Endometrium (tissue), 2 donors: ENCODE data around the gene PMF1.

Experiments
- FAIRE-seq: peaks from 2 replicates; lab custom pipeline; 2012; peaks lifted over from hg19 to GRCh38; lab: Jason Lieb, UNC
- donor health status: control.
- donor health status: control.

PMF1 gene

DNA sequence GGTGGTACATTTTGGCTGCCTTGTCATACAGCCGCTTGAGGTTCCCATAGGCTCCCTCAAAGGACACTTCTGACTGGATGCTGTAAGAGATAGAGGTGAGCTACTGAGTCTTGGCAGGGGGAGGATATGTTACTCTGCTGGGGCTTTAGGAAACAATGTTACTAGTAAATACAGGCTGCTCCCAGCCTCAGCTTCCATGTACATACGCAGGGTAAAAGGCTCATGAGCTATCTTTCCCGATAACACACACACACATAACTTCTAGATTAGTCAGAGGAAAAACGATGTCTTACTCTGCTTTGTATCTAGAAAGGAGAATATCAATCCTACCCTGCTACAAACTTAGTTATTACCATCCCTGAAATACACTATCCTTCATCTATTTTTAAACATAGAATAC lies 55.5 kb downstream of the PMF1 start:
- FAIRE-seq: no peak

DNA sequence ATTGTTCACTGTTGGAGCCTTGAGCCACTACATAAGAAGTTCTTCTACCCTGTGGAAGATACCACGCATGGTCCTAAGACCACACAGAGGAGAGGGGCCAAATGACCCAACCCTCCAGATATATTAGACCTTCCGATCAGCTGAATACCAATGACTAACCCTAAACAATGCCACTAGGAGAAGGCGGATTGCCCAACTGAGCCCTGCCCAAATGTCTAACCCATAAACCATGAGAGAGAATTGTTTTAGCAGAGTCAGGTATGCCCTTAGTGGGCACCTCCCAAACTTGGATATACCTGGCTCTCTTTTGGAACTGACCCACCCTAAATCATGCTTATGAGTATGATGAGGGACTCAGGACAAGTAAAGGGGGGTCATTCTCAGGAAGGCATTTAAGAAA lies 57.5 kb downstream of the PMF1 start:
- no peak for FAIRE-seq

DNA sequence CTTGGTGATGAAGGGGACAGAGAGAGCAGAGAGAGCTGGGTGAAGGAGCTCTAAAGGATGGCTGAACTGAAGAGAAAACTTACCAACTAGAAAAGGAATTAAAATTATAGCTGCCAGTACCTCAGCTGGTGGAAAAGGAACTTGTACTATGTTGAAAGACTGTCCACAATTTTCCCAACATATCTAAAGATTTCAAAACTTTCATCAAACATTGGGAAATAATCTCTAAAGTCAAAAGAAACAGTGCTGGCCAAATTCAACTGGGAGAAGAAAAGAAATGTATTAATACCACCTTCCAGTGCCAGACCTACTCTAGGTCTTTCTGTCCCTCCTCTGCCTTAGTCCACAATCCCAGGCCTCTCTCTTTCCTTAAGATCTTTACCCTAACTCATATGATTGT lies 63.7 kb downstream of the PMF1 start:
- no peak for FAIRE-seq

DNA sequence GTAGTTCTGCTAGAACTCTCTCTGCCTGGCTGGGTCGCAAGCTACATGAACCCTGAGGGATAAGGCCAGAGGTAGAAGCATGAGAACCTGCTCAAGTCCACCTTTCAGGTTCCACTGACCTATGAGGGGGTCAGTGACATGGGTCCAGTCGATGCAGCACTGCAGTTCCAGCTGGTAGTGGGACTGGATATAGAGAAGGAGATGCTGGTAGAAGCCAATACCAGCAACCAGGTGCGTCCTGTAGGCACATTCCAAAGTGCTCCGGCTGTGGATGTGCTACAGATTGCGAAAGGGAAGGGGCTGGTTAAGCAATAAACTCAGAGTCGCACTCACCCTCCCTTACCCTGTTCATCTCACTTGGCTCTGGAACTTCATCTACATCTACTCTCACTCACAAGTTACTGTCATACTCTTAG lies 64.2 kb downstream of the PMF1 start:
- FAIRE-seq: no peak

DNA sequence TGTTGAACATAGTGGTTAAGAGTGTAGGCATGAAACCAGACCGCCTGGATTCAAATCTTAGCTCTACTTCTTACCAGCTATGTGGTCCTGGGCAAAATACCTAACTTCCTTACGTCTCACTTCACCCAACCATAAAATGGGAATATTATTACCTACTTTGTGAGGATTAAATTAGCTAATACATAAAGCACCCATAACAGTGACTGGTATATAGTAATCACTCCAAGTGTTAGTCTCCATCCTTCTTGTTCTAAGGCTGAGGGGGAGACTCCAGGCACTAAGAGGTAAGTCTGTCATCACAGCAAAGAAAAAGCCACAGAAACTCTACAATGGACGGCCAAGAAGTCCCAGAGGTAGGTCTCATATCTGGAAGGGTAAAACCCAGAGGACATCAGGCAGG lies 67.0 kb downstream of the PMF1 start:
- no peak for FAIRE-seq

DNA sequence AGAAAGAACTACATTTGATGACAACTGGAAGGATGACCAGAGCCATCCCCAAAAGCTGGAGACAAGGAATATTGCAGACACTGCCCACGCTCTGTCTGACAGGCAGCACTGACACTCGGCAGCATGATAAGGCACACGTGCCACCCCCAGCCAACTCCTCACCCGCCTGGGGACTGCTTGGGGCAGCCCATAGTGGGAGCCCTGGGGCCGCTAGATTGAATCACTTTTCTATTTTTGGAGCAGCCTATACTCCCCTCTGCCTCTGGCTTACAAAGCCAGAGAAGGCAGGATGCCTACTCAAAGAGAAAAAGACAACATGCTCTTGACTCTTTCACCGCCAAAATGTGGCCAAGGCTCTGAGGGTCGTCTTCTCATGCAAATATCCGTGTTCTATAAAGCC lies 68.5 kb downstream of the PMF1 start:
- no peak for FAIRE-seq

DNA sequence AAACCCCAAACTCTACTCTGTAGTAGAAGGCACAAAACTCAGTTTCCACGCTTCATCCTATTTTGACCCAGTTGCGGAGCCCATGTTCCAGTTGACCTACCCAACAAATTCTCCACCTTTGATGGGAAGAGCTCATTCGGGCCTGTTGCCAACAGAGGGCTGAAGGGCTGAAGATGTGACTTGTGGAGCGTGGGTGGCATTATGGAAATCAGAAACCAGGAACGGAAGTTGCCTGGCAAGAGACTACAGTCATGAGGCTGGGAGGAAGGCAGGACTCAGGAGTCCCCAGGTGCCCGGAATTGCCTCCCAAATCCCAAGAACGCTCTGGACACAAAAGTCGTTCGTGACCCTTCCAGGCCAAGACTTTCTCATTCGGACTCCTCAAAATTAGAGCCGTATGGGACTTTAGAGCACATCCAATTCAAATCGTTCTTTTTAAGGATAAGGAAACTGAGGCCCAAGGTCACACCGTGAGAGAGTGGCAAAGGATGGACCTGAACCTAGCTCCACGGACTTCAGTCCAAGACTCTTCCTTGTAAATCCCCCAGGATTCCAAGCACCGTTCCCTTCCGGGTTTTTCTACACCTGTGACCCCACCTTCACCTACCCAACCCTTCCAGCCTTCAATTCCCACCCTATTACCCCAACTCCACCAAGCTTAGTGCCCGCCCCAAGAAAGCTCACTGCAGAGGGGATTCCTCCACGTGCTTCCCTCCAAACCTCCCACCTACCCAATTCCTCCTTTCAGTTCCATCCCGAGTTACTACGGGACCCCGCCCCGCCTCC lies 69.1 kb downstream of the PMF1 start:
- no peak for FAIRE-seq

DNA sequence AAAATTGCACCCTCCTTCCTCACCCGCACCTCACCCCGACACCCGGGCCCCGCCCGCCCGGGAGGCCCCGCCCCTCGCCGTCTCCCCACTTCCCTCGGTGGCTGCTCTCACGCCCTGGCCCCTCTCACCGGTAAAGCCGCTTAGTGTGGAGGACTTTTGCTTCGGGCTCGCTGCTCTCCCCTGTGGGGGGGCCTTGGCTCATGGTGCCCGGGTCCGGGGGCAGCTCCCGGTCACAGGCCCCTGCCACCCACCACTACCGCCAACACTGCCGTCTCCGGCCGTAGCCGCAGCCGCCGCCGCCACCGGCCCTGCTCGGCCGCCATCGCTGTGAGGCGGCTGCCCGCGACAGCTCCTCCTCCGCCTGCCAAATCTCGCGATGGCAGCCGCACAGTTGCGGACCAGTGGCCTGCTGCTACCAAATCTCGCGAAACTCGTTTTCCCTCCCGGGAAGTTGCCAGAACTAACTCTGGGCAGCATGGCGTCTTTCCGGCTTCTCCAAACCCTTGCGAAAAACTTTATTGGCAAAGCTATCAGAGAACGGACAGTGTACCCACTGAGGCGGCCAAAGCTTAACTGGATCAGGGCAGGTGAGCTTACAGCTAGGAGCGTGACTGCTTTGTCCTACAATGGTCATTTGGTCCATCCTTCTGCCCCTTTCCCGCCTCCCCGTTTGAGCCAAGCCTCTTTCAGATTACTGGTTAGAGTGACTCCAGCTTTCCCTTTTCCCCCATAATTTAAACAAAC lies 69.8 kb downstream of the PMF1 start, which contains the start of gene SMG5:
Gene SMG5, minus strand, starts transcription at position 347 of the 744 bp plus-strand sequence. Its CDS starts 145 bp downstream, at position 202.
- peak; percentile 59 for FAIRE-seq

DNA sequence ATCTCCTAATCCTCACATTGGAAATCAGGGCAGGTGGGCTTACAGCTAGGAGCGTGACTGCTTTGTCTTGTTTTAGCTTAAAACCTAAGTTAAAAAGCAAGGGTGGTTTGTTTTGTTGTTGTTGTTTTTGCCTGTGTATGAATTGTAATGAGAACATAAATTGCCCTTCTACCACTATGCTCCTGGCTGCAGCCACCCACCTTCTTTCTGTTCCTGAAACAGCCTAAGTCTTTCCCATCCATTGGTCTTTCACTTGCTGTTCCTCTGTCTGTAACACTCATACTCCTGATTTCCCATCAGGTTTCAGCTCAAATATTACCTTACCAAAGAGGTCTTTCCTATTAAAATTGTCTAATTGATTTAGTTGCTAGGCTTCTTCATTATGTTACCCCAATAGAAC lies 70.7 kb downstream of the PMF1 start:
- FAIRE-seq: no peak

DNA sequence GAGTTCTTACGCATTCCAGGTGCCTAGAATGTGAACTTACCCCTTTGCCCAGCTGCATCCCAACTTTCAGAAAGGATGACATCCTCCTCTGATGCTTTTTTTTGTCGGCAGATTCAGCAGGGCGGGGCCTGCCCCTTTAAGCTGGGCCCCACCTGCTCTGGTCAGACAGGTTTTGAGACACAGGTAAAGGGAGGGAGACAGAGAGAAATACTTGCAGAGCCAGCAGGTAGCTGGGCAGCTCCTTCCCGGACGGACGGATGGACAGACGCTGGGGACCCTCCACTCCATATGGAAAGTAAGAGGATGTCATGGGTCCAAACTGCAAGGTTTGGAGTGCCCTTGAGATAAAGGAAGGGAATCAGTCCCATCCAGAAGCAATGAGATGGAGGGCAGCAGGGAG lies 71.3 kb downstream of the PMF1 start, which contains the start of gene TMEM79:
Gene TMEM79, plus strand, starts transcription at position 214 of the 400 bp plus-strand sequence. CDS start 902 bp downstream, outside the sequence.
- no peak for FAIRE-seq

DNA sequence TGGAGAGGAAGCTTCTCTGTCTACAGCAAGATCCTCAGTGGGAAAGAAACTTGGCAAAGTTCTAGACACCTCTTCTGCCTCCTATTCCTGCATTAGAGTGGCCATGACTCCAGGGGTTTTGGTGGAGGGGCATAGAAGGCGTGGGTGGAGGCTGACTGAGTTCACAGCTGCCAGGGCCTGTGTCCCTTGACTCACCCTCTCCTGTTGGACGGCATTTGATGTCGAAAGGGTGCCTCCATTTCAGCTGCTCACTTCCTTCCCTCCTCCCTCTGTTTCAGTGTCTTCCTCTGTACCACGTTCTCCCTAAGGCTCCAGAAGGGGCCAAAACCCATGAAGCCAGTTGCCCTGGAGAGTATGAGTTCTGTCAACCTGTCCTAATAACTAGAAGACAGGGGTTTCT lies 72.0 kb downstream of the PMF1 start:
- FAIRE-seq: no peak

DNA sequence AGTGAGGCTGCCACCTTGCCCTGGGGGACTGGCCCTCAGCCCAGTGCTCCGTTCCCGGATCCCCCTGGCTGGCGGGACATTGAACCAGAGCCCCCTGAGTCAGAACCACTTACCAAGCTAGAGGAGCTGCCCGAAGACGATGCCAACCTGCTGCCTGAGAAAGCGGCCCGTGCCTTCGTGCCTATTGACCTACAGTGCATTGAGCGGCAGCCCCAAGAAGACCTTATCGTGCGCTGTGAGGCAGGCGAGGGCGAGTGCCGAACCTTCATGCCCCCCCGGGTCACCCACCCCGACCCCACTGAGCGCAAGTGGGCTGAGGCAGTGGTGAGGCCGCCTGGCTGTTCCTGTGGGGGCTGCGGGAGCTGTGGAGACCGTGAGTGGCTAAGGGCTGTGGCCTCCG lies 72.6 kb downstream of the PMF1 start:
- no peak for FAIRE-seq

DNA sequence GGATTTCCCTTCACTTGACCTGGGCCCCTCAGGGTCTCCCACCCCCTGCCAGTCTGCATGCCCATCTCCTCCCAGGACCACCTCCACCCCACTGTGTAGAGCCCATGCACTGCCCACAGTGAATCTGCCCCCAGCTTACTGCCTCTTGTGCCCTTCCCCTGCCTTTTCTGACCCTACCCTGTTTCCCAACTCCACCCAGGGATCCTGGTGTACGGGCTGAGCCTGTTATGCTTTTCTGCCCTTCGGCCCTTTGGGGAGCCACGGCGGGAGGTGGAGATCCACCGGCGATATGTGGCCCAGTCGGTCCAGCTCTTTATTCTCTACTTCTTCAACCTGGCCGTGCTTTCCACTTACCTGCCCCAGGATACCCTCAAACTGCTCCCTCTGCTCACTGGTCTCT lies 73.3 kb downstream of the PMF1 start:
- no peak for FAIRE-seq
